ENCODE results near the gene PLEKHF1. TPM values are rescaled to one million over a fixed set of nuclear protein-coding genes. Genes with fewer than 3 reads are reported as not detected.
"Not testable (repeated sequence)": the region's sequence is repeated elsewhere in the genome, so short reads cannot be mapped to it uniquely, and the experiment has no call there.

Gene PLEKHF1
- polyA plus RNA-seq, 3 donors = 0.11 to 0.29 (median 0.26) TPM

DNA sequence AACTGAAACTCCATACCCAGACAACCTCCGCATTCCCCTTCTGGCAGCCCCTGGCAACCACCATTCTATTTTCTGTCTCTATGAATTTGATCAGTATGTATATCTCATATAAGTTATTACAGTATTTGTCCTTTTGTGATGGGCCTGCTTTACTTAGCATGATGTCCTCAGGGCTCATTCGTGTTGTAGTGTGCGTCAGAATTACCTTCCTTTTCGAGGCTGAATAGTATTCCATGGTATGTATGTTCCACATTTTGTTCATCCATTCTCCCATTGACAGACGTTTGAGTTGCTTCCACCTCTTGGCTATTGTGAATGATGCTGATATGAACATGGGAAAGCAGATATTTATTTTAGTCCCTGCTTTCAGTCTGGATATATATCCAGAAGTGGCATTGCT, 5.0 kb downstream of the PLEKHF1 start:
- H3K9ac ChIP-seq (ENCODE audit: insufficient read depth, low read length, poor library complexity, severe bottlenecking) = no peak overlapping the region
- no peak overlapping the region for H3K4me3 ChIP-seq (replicated peaks in 1 of 3; ENCODE audit: low read depth in 2 of 3, low read length in 3 of 3)
- no peak for DNase-seq
- no peak overlapping the region for H3K27ac Mint-ChIP-seq
- intact Hi-C loops (cut with micrococcal nuclease) = no loop called here
- no peak overlapping the region for H3K4me2 ChIP-seq (replicated peaks; ENCODE audit: extremely low read depth, low read length, poor library complexity, severe bottlenecking)
- H3K4me1 Mint-ChIP-seq = peaks cover 31% of the 10 kb centered on the region
- H3K4me3 Mint-ChIP-seq = no peak overlapping the region
- TF ChIP-seq, protein P1, sequence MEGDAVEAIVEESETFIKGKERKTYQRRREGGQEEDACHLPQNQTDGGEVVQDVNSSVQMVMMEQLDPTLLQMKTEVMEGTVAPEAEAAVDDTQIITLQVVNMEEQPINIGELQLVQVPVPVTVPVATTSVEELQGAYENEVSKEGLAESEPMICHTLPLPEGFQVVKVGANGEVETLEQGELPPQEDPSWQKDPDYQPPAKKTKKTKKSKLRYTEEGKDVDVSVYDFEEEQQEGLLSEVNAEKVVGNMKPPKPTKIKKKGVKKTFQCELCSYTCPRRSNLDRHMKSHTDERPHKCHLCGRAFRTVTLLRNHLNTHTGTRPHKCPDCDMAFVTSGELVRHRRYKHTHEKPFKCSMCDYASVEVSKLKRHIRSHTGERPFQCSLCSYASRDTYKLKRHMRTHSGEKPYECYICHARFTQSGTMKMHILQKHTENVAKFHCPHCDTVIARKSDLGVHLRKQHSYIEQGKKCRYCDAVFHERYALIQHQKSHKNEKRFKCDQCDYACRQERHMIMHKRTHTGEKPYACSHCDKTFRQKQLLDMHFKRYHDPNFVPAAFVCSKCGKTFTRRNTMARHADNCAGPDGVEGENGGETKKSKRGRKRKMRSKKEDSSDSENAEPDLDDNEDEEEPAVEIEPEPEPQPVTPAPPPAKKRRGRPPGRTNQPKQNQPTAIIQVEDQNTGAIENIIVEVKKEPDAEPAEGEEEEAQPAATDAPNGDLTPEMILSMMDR (IDR thresholded peaks at IDR 0.05) = no peak
- H3K79me2 ChIP-seq (ENCODE audit: insufficient read depth, low read length) = no peaks in the 10 kb centered on the region
- no peaks in the 10 kb centered on the region for H4K20me1 ChIP-seq (ENCODE audit: insufficient read depth, low read length)
- peaks cover 3 to 20% (median 8%) of the 10 kb centered on the region in 3 donors for H3K27me3 Mint-ChIP-seq (ENCODE audit: low read depth in 3 of 3)
- H3K9me3 Mint-ChIP-seq = peaks cover 0 to 2% (median 0%) of the 10 kb centered on the region in 7 donors
- no CpG with 5 or more reads among the region's 5 CpGs for WGBS (ENCODE audit: insufficient coverage)
- H2AFZ ChIP-seq (ENCODE audit: insufficient read depth, low read depth, low read length, poor library complexity, severe bottlenecking) = no peak overlapping the region
- H3K36me3 ChIP-seq (replicated peaks in 1 of 2; ENCODE audit: control insufficient read depth in 1 of 2, insufficient read depth in 2 of 2, low read length in 2 of 2) = no peaks in the 10 kb centered on the region
- H3K36me3 Mint-ChIP-seq = no peaks in the 10 kb centered on the region
- peaks cover 0 to 4% of the 10 kb centered on the region in 2 donors for H3K9me3 ChIP-seq (replicated peaks in 1 of 2; ENCODE audit: control insufficient read depth in 1 of 2, insufficient read depth in 1 of 2, low read length in 2 of 2)
- peaks cover 0 to 11% of the 10 kb centered on the region in 2 donors for H3K27me3 ChIP-seq (ENCODE audit: control insufficient read depth in 2 of 2, insufficient read depth in 2 of 2, low read length in 2 of 2)
- peaks cover 8 to 10% of the 10 kb centered on the region in 2 donors for H3K4me1 ChIP-seq (ENCODE audit: control insufficient read depth in 1 of 2, insufficient read depth in 2 of 2, low read length in 2 of 2)
- H3K27ac ChIP-seq (ENCODE audit: low read depth in 1 of 2, low read length in 2 of 2) = no peak overlapping the region

DNA sequence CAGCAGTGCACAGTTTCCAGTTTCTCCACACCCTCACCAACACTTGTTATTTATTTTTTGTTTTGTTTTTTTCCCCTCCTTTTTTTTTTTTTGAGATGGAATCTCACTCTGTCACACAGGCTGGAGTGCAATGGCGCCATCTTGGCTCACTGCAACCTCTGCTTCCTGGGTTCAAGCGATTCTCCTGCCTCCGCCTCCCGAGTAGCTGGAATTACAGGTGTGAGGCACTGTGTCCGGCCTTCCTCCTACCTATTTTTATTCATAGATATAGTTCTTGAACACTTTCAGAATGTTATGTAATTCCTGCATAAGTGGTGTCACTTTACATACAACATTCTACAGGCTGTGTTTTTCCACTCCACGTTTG, 5.7 kb downstream of the PLEKHF1 start:
- H3K9ac ChIP-seq (ENCODE audit: insufficient read depth, low read length, poor library complexity, severe bottlenecking); H3K36me3 Mint-ChIP-seq; H3K36me3 ChIP-seq (replicated peaks in 1 of 2; ENCODE audit: control insufficient read depth in 1 of 2, insufficient read depth in 2 of 2, low read length in 2 of 2); H3K4me3 ChIP-seq (replicated peaks in 1 of 3; ENCODE audit: low read depth in 2 of 3, low read length in 3 of 3); intact Hi-C loops (cut with micrococcal nuclease); H3K9me3 ChIP-seq (replicated peaks in 1 of 2; ENCODE audit: control insufficient read depth in 1 of 2, insufficient read depth in 1 of 2, low read length in 2 of 2); DNase-seq; H3K27ac ChIP-seq (ENCODE audit: low read depth in 1 of 2, low read length in 2 of 2); H2AFZ ChIP-seq (ENCODE audit: insufficient read depth, low read depth, low read length, poor library complexity, severe bottlenecking); H3K4me2 ChIP-seq (replicated peaks; ENCODE audit: extremely low read depth, low read length, poor library complexity, severe bottlenecking); H3K4me1 ChIP-seq (ENCODE audit: control insufficient read depth in 1 of 2, insufficient read depth in 2 of 2, low read length in 2 of 2); H4K20me1 ChIP-seq (ENCODE audit: insufficient read depth, low read length); H3K9me3 Mint-ChIP-seq; H3K79me2 ChIP-seq (ENCODE audit: insufficient read depth, low read length); H3K27me3 ChIP-seq (ENCODE audit: control insufficient read depth in 2 of 2, insufficient read depth in 2 of 2, low read length in 2 of 2); H3K4me3 Mint-ChIP-seq: not testable (repeated sequence)
- Mint-ChIP-seq H3K4me1 (peaks cover 26% of the 10 kb centered on the region), H3K27me3 (ENCODE audit: low read depth in 3 of 3) (peaks cover 3 to 14% (median 8%) of the 10 kb centered on the region in 3 donors), H3K27ac (peak overlapping the region in 1 of 7 donors; percentile 46)
- WGBS (ENCODE audit: insufficient coverage) = 100% methylated on average over 1 of the region's 6 CpGs
